Neuronal stem cell (in vitro differentiated cells): ENCODE results near the gene ZNF678.

Source experiments
- DNase-seq: peaks from one replicate; pipeline ENCODE4 v3.0.0-alpha.2; 2013; ENCODE audit warnings: low spot score
- H2AFZ ChIP-seq: one replicate; pipeline ENCODE4 v1.6.1; 2013; ENCODE audit warnings: mild to moderate bottlenecking, low read length, inconsistent platforms
- H2AK5ac ChIP-seq: 2 replicates; pipeline ENCODE4 v1.6.1; 2013; ENCODE audit warnings: low read depth, mild to moderate bottlenecking, inconsistent platforms, low read length, moderate library complexity, mixed read lengths
- H2BK120ac ChIP-seq: 2 replicates; pipeline ENCODE4 v1.6.1; 2013; ENCODE audit warnings: low read depth, mild to moderate bottlenecking, inconsistent platforms, low read length, moderate library complexity, mixed read lengths
- H2BK12ac ChIP-seq: one replicate; pipeline ENCODE4 v1.6.1; 2013; ENCODE audit warnings: low read length, inconsistent platforms
- H2BK15ac ChIP-seq: 2 replicates; pipeline ENCODE4 v1.6.1; 2013; ENCODE audit warnings: mild to moderate bottlenecking, low read length, inconsistent platforms, mixed read lengths
- H2BK5ac ChIP-seq: one replicate; pipeline ENCODE4 v1.6.1; 2013; ENCODE audit warnings: inconsistent platforms, mild to moderate bottlenecking, low read length, moderate library complexity
- H3K14ac ChIP-seq: one replicate; pipeline ENCODE4 v1.6.1; 2013; ENCODE audit warnings: low read length, inconsistent platforms
- H3K18ac ChIP-seq: 2 replicates; pipeline ENCODE4 v1.6.1; 2013; ENCODE audit warnings: low read length, inconsistent platforms
- H3K23ac ChIP-seq: 2 replicates; pipeline ENCODE4 v1.6.1; 2013; ENCODE audit warnings: low read depth, mild to moderate bottlenecking, mixed read lengths, low read length, inconsistent platforms; ENCODE audit not compliant: poor library complexity
- H3K27ac ChIP-seq: replicated peaks from 3 replicates; pipeline ENCODE4 v1.5.1; 2013; ENCODE audit warnings: low read length, inconsistent platforms
- H3K27me3 ChIP-seq, 3 experiments: 2 replicates each; pipeline ENCODE4 v1.6.1; 2013; ENCODE audit warnings: low read length in 3 of 3, mild to moderate bottlenecking in 2 of 3, inconsistent platforms in 1 of 3, low read depth in 1 of 3, mixed read lengths in 1 of 3, moderate library complexity in 1 of 3; ENCODE audit not compliant: control insufficient read depth in 3 of 3, insufficient read depth in 3 of 3
- H3K36me3 ChIP-seq, 2 donors: replicated peaks in 1 of 2; 2 replicates each; pipeline ENCODE4 v1.6.1; 2013; ENCODE audit warnings: low read length in 2 of 2; ENCODE audit not compliant: control insufficient read depth in 2 of 2, insufficient read depth in 2 of 2
- H3K4ac ChIP-seq: 2 replicates; pipeline ENCODE4 v1.6.1; 2013; ENCODE audit warnings: inconsistent platforms, mild to moderate bottlenecking, low read length, moderate library complexity
- H3K4me1 ChIP-seq, 2 donors: 1 replicate in 1 of 2; 2 replicates in 1 of 2; pipeline ENCODE4 v1.6.1; 2013; ENCODE audit warnings: low read length in 2 of 2, low read depth in 1 of 2; ENCODE audit not compliant: control insufficient read depth in 2 of 2, insufficient read depth in 1 of 2
- H3K4me2 ChIP-seq: one replicate; pipeline ENCODE4 v1.6.1; 2013; ENCODE audit warnings: mild to moderate bottlenecking, low read length, inconsistent platforms; ENCODE audit not compliant: insufficient read depth, poor library complexity, severe bottlenecking
- H3K4me3 ChIP-seq, 2 donors: 2 replicates each; pipeline ENCODE4 v1.5.1; 2013; ENCODE audit warnings: low read length in 2 of 2, mild to moderate bottlenecking in 2 of 2, inconsistent platforms in 1 of 2, moderate library complexity in 1 of 2
- H3K79me1 ChIP-seq: one replicate; pipeline ENCODE4 v1.6.1; 2013; ENCODE audit warnings: low read depth, mild to moderate bottlenecking, inconsistent platforms, low read length, moderate library complexity
- H3K9ac ChIP-seq: one replicate; pipeline ENCODE4 v1.6.1; 2013; ENCODE audit warnings: mild to moderate bottlenecking, low read depth, low read length, inconsistent platforms; ENCODE audit not compliant: poor library complexity
- H3K9me3 ChIP-seq, 2 donors: replicated peaks in 1 of 2; 2 replicates each; pipeline versions ENCODE3 to v1.6.1; 2013; ENCODE audit warnings: low read length in 2 of 2, mild to moderate bottlenecking in 2 of 2, inconsistent platforms in 1 of 2, low read depth in 1 of 2, mixed read lengths in 1 of 2, moderate library complexity in 1 of 2; ENCODE audit not compliant: control insufficient read depth in 2 of 2, insufficient read depth in 1 of 2
- H4K8ac ChIP-seq: one replicate; pipeline ENCODE4 v1.6.1; 2013; ENCODE audit warnings: low read depth, mild to moderate bottlenecking, inconsistent platforms, low read length, moderate library complexity
- H4K91ac ChIP-seq: one replicate; pipeline ENCODE4 v1.6.1; 2013; ENCODE audit warnings: low read length, low read depth, mild to moderate bottlenecking, inconsistent platforms; ENCODE audit not compliant: poor library complexity
- WGBS, 2 donors: extraction: QIAGEN DNeasy Blood & Tissue Kit; methylation state at CpG; one replicate each; pipeline ENCODE4 v1.1.7; 2013; ENCODE audit warnings: missing lambda C conversion rate in 2 of 2, mixed read lengths in 1 of 2; ENCODE audit not compliant: insufficient read length in 2 of 2, insufficient replicate concordance in 1 of 2; ENCODE audit errors: extremely low coverage in 2 of 2; 5-methylcytosine and 5-hydroxymethylcytosine counted together

The ZNF678 gene

DNA sequence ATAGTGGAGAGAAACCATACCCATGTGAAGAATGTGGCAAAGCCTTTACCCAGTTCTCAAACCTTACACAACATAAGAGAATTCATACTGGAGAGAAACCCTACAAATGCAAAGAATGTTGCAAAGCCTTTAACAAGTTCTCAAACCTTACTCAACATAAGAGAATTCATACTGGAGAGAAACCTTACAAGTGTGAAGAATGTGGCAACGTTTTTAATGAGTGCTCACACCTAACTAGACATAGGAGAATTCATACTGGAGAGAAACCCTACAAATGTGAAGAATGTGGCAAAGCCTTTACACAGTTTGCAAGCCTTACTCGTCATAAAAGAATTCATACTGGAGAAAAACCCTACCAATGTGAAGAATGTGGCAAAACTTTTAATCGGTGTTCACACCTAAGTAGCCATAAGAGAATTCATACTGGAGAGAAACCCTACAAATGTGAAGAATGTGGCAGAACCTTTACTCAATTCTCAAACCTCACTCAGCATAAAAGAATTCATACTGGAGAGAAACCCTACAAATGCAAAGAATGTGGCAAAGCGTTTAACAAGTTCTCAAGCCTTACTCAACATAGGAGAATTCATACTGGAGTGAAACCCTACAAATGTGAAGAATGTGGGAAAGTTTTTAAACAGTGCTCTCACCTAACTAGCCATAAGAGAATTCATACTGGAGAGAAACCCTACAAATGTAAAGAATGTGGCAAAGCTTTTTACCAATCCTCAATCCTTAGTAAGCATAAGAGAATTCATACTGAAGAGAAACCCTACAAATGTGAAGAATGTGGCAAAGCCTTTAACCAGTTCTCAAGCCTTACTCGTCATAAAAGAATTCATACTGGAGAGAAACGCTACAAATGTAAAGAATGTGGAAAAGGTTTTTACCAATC is 91.7 kb downstream of the ZNF678 start:
- Histone ChIP-seq H2AFZ (no peak overlapping the region), H3K27ac (no peak overlapping the region), H3K23ac (no peak overlapping the region), H3K9me3 (peaks cover 22 to 100% of the 10 kb centered on the region in 2 donors), H3K4me3 (no peak overlapping the region), H3K9ac (no peak overlapping the region), H3K4ac (no peak overlapping the region), H4K8ac (no peak overlapping the region), H3K27me3 (no peaks in the 10 kb centered on the region), H3K4me2 (no peak overlapping the region), H2BK5ac (no peak overlapping the region), H3K79me1 (no peaks in the 10 kb centered on the region), H2BK12ac (no peak overlapping the region), H3K36me3 (peaks cover 8 to 32% of the 10 kb centered on the region in 2 donors), H3K4me1 (no peaks in the 10 kb centered on the region), H3K14ac (no peak overlapping the region), H4K91ac (no peak overlapping the region), H2BK120ac (no peak overlapping the region), H2BK15ac (no peak overlapping the region), H2AK5ac (no peak overlapping the region), H3K18ac (no peak overlapping the region)
- WGBS, 2 donors: no CpG with 5 or more reads among the region's 6 CpGs
- DNase-seq: no peak

DNA sequence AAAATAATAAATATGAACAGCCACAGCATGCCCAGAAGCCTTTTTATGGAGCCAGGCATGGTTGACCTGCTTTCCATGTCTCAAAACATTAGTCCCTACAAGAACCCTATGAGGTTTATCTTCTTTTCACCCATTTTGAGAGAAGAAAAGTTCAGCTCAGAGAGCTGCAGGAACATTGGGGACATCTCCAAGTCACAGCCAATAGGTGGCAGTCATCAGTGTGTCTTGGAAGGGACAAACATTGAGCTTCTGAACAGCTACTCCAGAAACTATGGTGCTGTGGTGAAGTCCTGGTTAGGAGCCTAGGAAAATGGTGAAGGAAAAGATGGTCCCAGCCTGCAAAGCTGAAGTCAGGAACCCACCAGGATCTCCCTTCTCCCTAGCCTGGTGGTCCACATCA is 98.1 kb downstream of the ZNF678 start:
- DNase-seq: no peak
- H2BK15ac ChIP-seq: no peak overlapping the region
- no peak overlapping the region for H3K14ac ChIP-seq
- no peak overlapping the region for H2AK5ac ChIP-seq
- no peak overlapping the region for H3K4me3 ChIP-seq
- H3K9me3 ChIP-seq: peaks cover 32 to 92% of the 10 kb centered on the region in 2 donors
- H3K4ac ChIP-seq: no peak overlapping the region
- H2BK12ac ChIP-seq: no peak overlapping the region
- H3K79me1 ChIP-seq: peaks cover 3% of the 10 kb centered on the region
- no peak overlapping the region for H3K18ac ChIP-seq
- H3K23ac ChIP-seq: no peak overlapping the region
- H3K9ac ChIP-seq: no peak overlapping the region
- H2AFZ ChIP-seq: no peak overlapping the region
- no peak overlapping the region for H3K4me2 ChIP-seq
- no peak overlapping the region for H4K91ac ChIP-seq
- H2BK120ac ChIP-seq: no peak overlapping the region
- no peak overlapping the region for H2BK5ac ChIP-seq
- H3K27ac ChIP-seq: no peak overlapping the region
- H4K8ac ChIP-seq: no peak overlapping the region
- no peaks in the 10 kb centered on the region for H3K4me1 ChIP-seq
- peaks cover 2 to 8% of the 10 kb centered on the region in 2 donors for H3K36me3 ChIP-seq
- H3K27me3 ChIP-seq: no peaks in the 10 kb centered on the region

DNA sequence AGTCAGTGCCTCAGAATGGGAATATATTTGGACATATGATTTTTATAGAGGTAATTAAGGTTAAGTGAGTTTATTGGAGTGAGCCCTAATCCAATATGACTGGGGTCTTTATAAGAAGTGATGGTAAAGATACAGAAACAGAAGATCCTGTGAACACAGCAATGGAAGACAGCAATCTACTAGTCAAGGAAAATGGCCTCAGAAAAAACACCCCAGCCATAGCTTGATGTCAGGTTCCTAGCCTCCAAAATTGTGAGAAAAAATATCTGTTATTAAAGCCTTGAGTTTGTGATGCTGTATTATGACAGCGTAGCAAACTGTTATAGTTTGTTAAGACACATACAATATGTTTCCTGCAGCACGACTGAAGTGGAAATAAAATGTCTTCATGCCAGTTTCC is 99.6 kb downstream of the ZNF678 start:
- H3K4me2 ChIP-seq: no peak overlapping the region

DNA sequence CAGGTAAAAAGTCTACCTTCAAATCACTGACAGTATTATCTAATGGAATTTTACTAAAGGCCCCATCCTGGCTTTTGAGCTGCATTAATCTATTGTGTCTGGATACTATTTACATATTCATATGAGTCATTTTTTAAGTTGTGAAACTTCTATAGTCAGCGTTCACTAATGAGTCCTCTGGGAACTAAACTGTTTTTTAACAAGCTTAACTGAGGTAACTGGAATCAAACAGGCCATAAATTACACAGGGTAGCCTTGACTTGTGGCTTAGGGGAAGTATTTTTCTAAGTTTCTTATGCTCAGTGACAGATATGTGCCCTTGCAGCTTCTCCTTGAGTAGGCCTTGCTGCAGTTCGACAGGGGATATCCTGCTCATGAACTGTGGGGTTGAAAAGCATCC is 102.9 kb downstream of the ZNF678 start:
- Histone ChIP-seq H3K27me3 (no peaks in the 10 kb centered on the region), H3K23ac (no peak overlapping the region)

More for the DNA sequence above, 99.6 kb downstream of the ZNF678 start:
- Histone ChIP-seq H3K9ac (no peak overlapping the region), H2BK12ac (no peak overlapping the region), H2BK15ac (no peak overlapping the region), H3K27me3 (no peaks in the 10 kb centered on the region), H3K79me1 (peaks cover 3% of the 10 kb centered on the region), H3K36me3 (peaks cover 2 to 4% of the 10 kb centered on the region in 2 donors), H3K4me1 (no peaks in the 10 kb centered on the region), H4K91ac (no peak overlapping the region), H2BK120ac (no peak overlapping the region), H3K9me3 (peaks cover 29 to 78% of the 10 kb centered on the region in 2 donors), H3K27ac (no peak overlapping the region), H3K4me3 (no peak overlapping the region), H2BK5ac (no peak overlapping the region), H3K14ac (no peak overlapping the region), H3K4ac (no peak overlapping the region), H2AFZ (no peak overlapping the region), H2AK5ac (no peak overlapping the region), H4K8ac (no peak overlapping the region), H3K23ac (no peak overlapping the region), H3K18ac (no peak overlapping the region)
- WGBS, 2 donors: no CpG with 5 or more reads among the region's 2 CpGs
- DNase-seq: no peak

More for the DNA sequence above, 102.9 kb downstream of the ZNF678 start:
- DNase-seq: no peak
- Histone ChIP-seq H3K9ac (no peak overlapping the region), H3K36me3 (no peaks in the 10 kb centered on the region), H3K4me1 (no peaks in the 10 kb centered on the region), H2BK12ac (no peak overlapping the region), H2AFZ (no peak overlapping the region), H2BK120ac (no peak overlapping the region), H2AK5ac (no peak overlapping the region), H3K4ac (no peak overlapping the region), H3K9me3 (peaks cover 30 to 45% of the 10 kb centered on the region in 2 donors), H4K91ac (no peak overlapping the region), H3K14ac (no peak overlapping the region), H3K79me1 (peaks cover 3% of the 10 kb centered on the region), H3K27ac (no peak overlapping the region), H2BK5ac (no peak overlapping the region), H3K4me3 (no peak overlapping the region), H4K8ac (no peak overlapping the region), H3K18ac (no peak overlapping the region), H3K4me2 (no peak overlapping the region), H2BK15ac (no peak overlapping the region)
- no CpG with 5 or more reads among the region's 2 CpGs for WGBS, 2 donors
